Measurements from ENCODE around the gene TMEM187. TPM values are rescaled to one million over a fixed set of nuclear protein-coding genes. Genes with fewer than 3 reads are reported as not detected.

The TMEM187 gene
- total RNA-seq, result 2.9 and 5.3 TPM in 2 replicates

- DNase-seq (ENCODE audit: low read depth, low spot score), result no peak
Observed at GRCh38 chrX:153972368-153973126, at the start of gene TMEM187. TMEM187 (plus strand) TSS chrX:153972754; CDS start chrX:153982063, 9,309 bp downstream.

GRCh38 chrX:153922932-153923857 is 49.4 kb upstream of the TMEM187 start:
- no peak for DNase-seq (ENCODE audit: low read depth, low spot score)

GRCh38 chrX:153924149-153924861 is 48.2 kb upstream of the TMEM187 start:
- DNase-seq (ENCODE audit: low read depth, low spot score), result no peak

GRCh38 chrX:153925387-153925738 is 47.2 kb upstream of the TMEM187 start:
- no peak for DNase-seq (ENCODE audit: low read depth, low spot score)

- DNase-seq (ENCODE audit: low read depth, low spot score), result no peak
Observed at GRCh38 chrX:153925739-153926551, 46.6 kb upstream of the TMEM187 start, which contains the start of gene ARHGAP4. ARHGAP4 (minus strand) TSS chrX:153926264; CDS start chrX:153926202, 62 bp downstream.

- no peak for DNase-seq (ENCODE audit: low read depth, low spot score)
Observed at GRCh38 chrX:153926552-153926857, 46.0 kb upstream of the TMEM187 start.

GRCh38 chrX:153926858-153927671 is 45.5 kb upstream of the TMEM187 start:
- no peak for DNase-seq (ENCODE audit: low read depth, low spot score)

- no peak for DNase-seq (ENCODE audit: low read depth, low spot score)
Observed at GRCh38 chrX:153927672-153927921, 45.0 kb upstream of the TMEM187 start.

- peak; percentile 95 for DNase-seq (ENCODE audit: low read depth, low spot score)
Observed at GRCh38 chrX:153927922-153928760, 44.4 kb upstream of the TMEM187 start.

- DNase-seq (ENCODE audit: low read depth, low spot score), result no peak
Observed at GRCh38 chrX:153928846-153929245, 43.7 kb upstream of the TMEM187 start.

- no peak for DNase-seq (ENCODE audit: low read depth, low spot score)
Observed at GRCh38 chrX:153929576-153929975, 43.0 kb upstream of the TMEM187 start.

- DNase-seq (ENCODE audit: low read depth, low spot score), result no peak
Observed at GRCh38 chrX:153930011-153930910, 42.3 kb upstream of the TMEM187 start.

- DNase-seq (ENCODE audit: low read depth, low spot score), result no peak
Observed at GRCh38 chrX:153931151-153931550, 41.4 kb upstream of the TMEM187 start.

- no peak for DNase-seq (ENCODE audit: low read depth, low spot score)
Observed at GRCh38 chrX:153931748-153932147, 40.8 kb upstream of the TMEM187 start.

- no peak for DNase-seq (ENCODE audit: low read depth, low spot score)
Observed at GRCh38 chrX:153932220-153932915, 40.2 kb upstream of the TMEM187 start.

- no peak for DNase-seq (ENCODE audit: low read depth, low spot score)
Observed at GRCh38 chrX:153933748-153934147, 38.8 kb upstream of the TMEM187 start.

GRCh38 chrX:153934148-153934761 is 38.3 kb upstream of the TMEM187 start:
- DNase-seq (ENCODE audit: low read depth, low spot score), result no peak
